Activated naive CD8-positive, alpha-beta T cell (primary cell): Measurements from ENCODE around the gene STX12.
"Not testable (repeated sequence)": the region's sequence is repeated elsewhere in the genome, so short reads cannot be mapped to it uniquely, and the experiment has no call there.

Experiments used
- H3K27ac Mint-ChIP-seq: one replicate; pipeline ENCODE4 v1.8.0; 2021; ENCODE audit warnings: mixed read lengths
- H3K27me3 Mint-ChIP-seq: one replicate; pipeline ENCODE4 v1.8.0; 2021; ENCODE audit warnings: mixed read lengths
- H3K36me3 Mint-ChIP-seq: one replicate; pipeline ENCODE4 v1.8.0; 2021; ENCODE audit warnings: mixed read lengths
- H3K4me1 Mint-ChIP-seq: one replicate; pipeline ENCODE4 v1.8.0; 2021; ENCODE audit warnings: low read depth, mixed read lengths
- H3K4me3 Mint-ChIP-seq: one replicate; pipeline ENCODE4 v1.8.0; 2021; ENCODE audit warnings: mild to moderate bottlenecking, mixed read lengths
- H3K9me3 Mint-ChIP-seq: one replicate; pipeline ENCODE4 v1.8.0; 2021; ENCODE audit warnings: low read depth, mixed read lengths

Gene STX12

DNA sequence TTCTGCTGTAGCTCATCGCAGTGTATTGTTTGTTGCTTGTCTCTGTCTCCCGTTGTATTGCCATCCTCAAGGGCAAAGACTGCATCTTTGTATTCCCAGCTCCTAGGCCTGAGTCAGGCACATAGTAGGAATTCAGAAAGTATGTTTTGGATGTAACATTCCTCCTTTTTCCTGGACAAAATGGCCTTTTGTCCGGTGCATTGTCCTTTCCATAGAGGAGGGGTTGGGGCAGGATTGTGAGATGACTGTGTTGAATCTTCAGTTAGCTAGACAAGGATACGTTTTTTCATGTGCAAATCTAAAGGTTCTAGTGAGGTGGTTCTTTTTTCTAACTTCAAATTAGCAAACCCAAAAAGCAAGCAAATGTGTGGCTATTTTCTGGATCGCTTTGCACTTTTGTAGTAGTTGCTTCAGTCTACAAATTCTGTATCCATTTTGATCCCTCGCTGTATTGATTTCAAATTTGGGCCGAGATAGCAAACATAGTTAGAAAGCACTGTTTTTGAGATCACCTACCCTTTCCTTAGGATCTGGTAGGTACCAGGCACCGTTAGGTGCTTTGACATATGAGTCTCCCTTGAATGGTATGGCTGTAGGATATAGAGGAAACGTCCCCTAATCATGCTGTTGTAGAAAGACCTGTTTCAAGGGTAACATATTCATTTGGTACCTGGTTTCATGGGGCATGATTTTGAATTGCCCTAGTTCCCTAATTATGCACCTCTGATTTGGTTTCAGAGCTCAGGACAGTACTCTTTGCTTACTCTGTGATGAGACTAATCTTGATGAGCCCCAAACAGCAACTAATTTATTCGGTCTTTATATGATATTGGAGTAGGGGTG, 58.8 kb downstream of the STX12 start:
- peak overlapping the region; percentile 89 for H3K4me3 Mint-ChIP-seq
- H3K27ac Mint-ChIP-seq = peak overlapping the region; percentile 93
- no peaks in the 10 kb centered on the region for H3K9me3 Mint-ChIP-seq
- H3K4me1 Mint-ChIP-seq = peaks cover 41% of the 10 kb centered on the region
- H3K36me3 Mint-ChIP-seq = no peaks in the 10 kb centered on the region
- no peaks in the 10 kb centered on the region for H3K27me3 Mint-ChIP-seq

DNA sequence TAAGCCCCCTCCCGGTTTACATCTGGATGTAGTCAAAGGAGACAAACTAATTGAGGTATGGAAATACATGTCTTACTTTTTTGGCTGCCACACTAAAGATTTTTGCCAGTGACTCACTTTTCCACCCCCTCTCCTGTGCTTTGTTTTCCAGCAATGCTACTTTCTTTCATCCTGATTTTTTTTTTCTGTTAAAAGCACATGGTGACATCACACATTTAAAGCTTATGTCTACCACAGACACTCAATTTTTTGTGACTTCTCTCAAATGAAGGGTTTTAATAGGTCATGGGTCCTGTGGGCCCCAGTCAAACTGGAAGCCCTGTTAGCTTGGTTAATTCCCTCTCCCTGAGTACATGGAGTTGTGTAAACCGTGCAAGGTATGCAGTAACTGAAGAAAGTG, 59.7 kb downstream of the STX12 start:
- peaks cover 43% of the 10 kb centered on the region for H3K4me1 Mint-ChIP-seq

GRCh38 chr1:27833470-27833869, 60.5 kb downstream of the STX12 start:
- no peaks in the 10 kb centered on the region for H3K36me3 Mint-ChIP-seq
- no peaks in the 10 kb centered on the region for H3K9me3 Mint-ChIP-seq
- H3K27me3 Mint-ChIP-seq = no peaks in the 10 kb centered on the region
- H3K4me1 Mint-ChIP-seq = peaks cover 43% of the 10 kb centered on the region
- no peak overlapping the region for H3K27ac Mint-ChIP-seq
- H3K4me3 Mint-ChIP-seq = no peak overlapping the region

More for the DNA sequence above, 59.7 kb downstream of the STX12 start:
- Mint-ChIP-seq H3K27ac (peak overlapping the region; percentile 93), H3K27me3 (no peaks in the 10 kb centered on the region), H3K36me3 (no peaks in the 10 kb centered on the region), H3K9me3 (no peaks in the 10 kb centered on the region), H3K4me3 (peak overlapping the region; percentile 89)

- H3K4me3 Mint-ChIP-seq = no peak overlapping the region
Observed at GRCh38 chr1:27835046-27835445, 62.0 kb downstream of the STX12 start.

DNA sequence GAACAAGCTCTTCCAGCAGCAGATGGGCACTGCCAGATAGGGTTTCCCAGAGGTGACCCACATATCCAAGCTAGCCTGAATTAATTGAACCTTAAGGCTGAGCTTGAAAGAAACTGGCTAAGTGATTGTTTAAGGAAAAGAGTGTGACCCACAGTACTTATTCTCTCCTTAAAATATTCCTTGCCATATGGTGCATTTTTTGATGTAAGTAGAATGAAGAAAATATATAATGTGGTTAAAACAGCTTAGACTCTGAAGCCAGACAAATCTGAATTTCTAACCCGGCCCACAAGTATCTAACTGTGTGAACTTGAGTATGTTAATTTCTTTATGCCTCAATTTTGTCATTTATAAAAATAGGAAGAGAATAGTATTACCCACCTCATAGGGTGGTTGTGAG, 62.5 kb downstream of the STX12 start:
- Mint-ChIP-seq H3K9me3 (no peaks in the 10 kb centered on the region), H3K27ac (peak overlapping the region; percentile 12), H3K36me3 (peaks cover 2% of the 10 kb centered on the region), H3K4me3 (no peak overlapping the region), H3K4me1 (peaks cover 45% of the 10 kb centered on the region), H3K27me3 (no peaks in the 10 kb centered on the region)

More at GRCh38 chr1:27835046-27835445, 62.0 kb downstream of the STX12 start:
- Mint-ChIP-seq H3K27ac (no peak overlapping the region), H3K9me3 (no peaks in the 10 kb centered on the region), H3K4me1 (peaks cover 45% of the 10 kb centered on the region), H3K27me3 (no peaks in the 10 kb centered on the region), H3K36me3 (no peaks in the 10 kb centered on the region)

GRCh38 chr1:27849951-27850350, 76.9 kb downstream of the STX12 start:
- Mint-ChIP-seq H3K27me3 (no peaks in the 10 kb centered on the region), H3K4me1 (no peaks in the 10 kb centered on the region), H3K36me3 (peaks cover 2% of the 10 kb centered on the region), H3K27ac (peak overlapping the region; percentile 23), H3K4me3 (no peak overlapping the region), H3K9me3 (no peaks in the 10 kb centered on the region)

DNA sequence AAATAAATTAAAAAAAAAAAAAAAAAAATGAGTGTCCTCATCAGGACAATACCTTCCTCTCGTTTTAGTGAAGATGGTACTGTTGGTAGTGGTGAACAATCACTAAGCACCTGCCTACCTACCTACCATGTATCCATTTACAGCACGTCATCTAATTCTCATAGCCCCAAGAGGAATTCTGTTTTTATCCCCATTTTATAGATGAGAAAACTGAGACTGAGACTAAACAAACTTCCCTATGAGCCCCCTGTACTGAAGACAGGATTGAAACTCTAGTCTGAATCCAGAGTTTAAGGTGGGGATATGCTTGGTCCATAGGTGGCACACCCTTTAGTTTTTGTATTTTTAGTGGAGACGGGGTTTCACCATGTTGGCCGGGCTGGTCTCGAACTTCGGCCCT, 82.1 kb downstream of the STX12 start:
- H3K27ac Mint-ChIP-seq = no peak overlapping the region
- H3K4me3 Mint-ChIP-seq = no peak overlapping the region

DNA sequence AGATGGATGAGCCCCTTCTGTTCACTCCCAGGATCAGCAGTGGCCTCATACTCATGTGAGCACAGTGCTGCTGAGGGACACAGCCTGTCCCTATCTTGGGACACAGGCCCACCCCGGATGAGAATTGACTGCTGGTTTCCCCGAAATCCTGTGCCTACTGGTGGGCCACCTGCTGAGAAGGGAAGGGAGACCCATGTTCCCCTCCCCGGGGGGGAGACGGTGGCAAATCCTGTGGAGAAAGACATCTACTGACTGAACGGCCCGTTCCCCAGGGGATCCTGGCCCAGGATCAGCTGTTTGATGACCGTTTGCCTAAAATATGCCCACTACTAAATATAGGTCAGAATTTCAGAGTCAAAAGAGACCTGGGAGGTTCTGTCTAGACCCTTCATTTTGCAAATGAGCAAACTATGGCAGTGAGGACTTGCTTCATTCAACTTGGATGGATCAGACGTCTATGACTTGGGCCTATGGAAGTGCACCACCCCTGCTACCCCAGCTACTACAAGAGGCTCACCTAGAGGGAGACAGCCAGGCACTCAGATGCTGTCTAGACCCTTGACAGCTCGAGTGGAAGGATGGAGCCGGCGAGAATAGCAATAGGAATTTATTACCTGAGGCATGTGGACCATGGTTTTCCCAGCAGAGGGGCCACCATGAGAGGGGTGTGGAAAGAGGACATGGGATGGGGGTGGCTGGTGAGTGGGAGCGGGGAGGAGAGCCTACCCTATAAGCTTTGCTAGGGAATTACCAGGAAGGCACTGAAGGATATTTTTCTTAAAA, 83.7 kb downstream of the STX12 start:
- Mint-ChIP-seq H3K9me3 (no peaks in the 10 kb centered on the region), H3K27me3 (no peaks in the 10 kb centered on the region), H3K36me3 (no peaks in the 10 kb centered on the region), H3K4me3 (no peak overlapping the region), H3K4me1 (peaks cover 9% of the 10 kb centered on the region), H3K27ac (no peak overlapping the region)

More for the DNA sequence above, 82.1 kb downstream of the STX12 start:
- H3K36me3 Mint-ChIP-seq = no peaks in the 10 kb centered on the region
- H3K4me1 Mint-ChIP-seq = peaks cover 9% of the 10 kb centered on the region
- no peaks in the 10 kb centered on the region for H3K9me3 Mint-ChIP-seq
- H3K27me3 Mint-ChIP-seq = no peaks in the 10 kb centered on the region

DNA sequence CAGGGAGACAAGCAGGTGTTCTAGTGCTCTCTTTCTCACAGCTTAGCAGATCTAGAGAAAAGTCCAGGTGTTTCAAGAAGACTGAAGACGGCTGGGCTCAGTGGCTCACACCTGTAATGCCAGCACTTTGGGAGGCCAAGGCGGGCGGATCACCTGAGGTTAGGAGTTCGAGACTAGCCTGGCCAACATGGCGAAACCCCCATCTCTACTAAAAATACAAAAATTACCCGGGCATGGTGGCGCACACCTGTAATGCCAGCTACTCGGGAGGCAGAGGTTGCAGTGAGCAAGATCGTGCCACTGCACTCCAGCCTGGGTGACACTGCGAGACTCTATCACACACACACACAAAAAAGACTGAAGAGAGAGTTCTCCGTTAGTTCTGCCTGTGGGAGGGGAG, 84.5 kb downstream of the STX12 start:
- not testable (repeated sequence) for H3K4me3 Mint-ChIP-seq, H3K27ac Mint-ChIP-seq, H3K4me1 Mint-ChIP-seq, H3K9me3 Mint-ChIP-seq, H3K27me3 Mint-ChIP-seq, H3K36me3 Mint-ChIP-seq

DNA sequence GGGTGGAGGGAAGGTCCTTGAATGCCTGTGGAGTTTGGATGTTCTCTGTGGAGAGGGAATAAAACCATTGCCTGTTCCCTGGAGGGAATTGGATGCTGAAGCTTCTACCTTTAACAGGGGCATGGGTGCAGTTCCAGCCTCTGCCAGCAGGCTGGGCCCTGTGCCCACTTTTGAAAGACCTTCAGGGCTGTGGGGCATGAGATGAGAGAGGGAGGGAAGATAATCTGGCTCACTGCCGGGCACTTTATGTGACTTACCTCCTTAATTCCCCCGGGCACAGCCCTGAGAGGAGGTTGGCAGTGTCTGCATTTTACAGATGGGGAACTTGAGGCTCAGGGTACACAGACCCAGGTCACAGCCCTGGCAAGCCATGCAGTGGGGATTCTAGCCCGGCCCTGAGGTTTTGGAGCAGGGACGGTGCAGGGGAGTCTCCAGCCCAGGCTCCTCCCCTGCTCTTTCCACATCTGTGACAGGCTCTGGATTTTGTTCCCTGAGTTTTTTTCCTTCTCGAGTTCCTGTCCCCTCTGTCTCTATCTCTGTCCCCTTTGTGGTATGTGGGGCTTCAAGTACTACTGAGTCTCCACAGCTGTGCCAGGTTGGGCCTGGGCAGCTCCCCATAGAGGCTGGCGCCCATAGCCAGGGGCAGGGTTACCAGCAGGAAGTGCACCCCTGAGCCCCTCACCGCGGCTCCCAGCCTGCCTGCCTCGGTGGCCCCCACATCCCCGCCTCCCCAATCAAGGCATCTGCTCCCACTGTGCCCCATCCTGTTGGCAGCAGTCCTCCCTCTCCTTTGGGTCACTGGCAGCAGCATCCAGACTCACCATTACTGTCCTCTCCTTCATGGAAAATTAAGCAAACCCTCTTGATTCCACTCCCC, 85.3 kb downstream of the STX12 start:
- H3K9me3 Mint-ChIP-seq = no peaks in the 10 kb centered on the region
- H3K4me1 Mint-ChIP-seq = peaks cover 16% of the 10 kb centered on the region
- H3K4me3 Mint-ChIP-seq = no peak overlapping the region
- H3K27me3 Mint-ChIP-seq = no peaks in the 10 kb centered on the region
- no peaks in the 10 kb centered on the region for H3K36me3 Mint-ChIP-seq
- H3K27ac Mint-ChIP-seq = no peak overlapping the region

- no peaks in the 10 kb centered on the region for H3K36me3 Mint-ChIP-seq
- H3K4me1 Mint-ChIP-seq = peaks cover 22% of the 10 kb centered on the region
- H3K4me3 Mint-ChIP-seq = no peak overlapping the region
- H3K27me3 Mint-ChIP-seq = no peaks in the 10 kb centered on the region
- H3K9me3 Mint-ChIP-seq = no peaks in the 10 kb centered on the region
- H3K27ac Mint-ChIP-seq = no peak overlapping the region
Observed at GRCh38 chr1:27858949-27859576, 86.0 kb downstream of the STX12 start.

- no peaks in the 10 kb centered on the region for H3K9me3 Mint-ChIP-seq
- no peaks in the 10 kb centered on the region for H3K27me3 Mint-ChIP-seq
Observed at GRCh38 chr1:27861436-27861835, 88.4 kb downstream of the STX12 start.

GRCh38 chr1:27862004-27862403, 89.0 kb downstream of the STX12 start:
- Mint-ChIP-seq H3K4me3 (no peak overlapping the region), H3K9me3 (no peaks in the 10 kb centered on the region), H3K27me3 (no peaks in the 10 kb centered on the region), H3K4me1 (peaks cover 35% of the 10 kb centered on the region), H3K27ac (no peak overlapping the region), H3K36me3 (no peaks in the 10 kb centered on the region)

More at GRCh38 chr1:27861436-27861835, 88.4 kb downstream of the STX12 start:
- H3K4me3 Mint-ChIP-seq = no peak overlapping the region
- no peak overlapping the region for H3K27ac Mint-ChIP-seq
- peaks cover 33% of the 10 kb centered on the region for H3K4me1 Mint-ChIP-seq
- no peaks in the 10 kb centered on the region for H3K36me3 Mint-ChIP-seq
